HepG2 (cell line): ENCODE results near the gene DTNB. TPM values are rescaled to one million over a fixed set of nuclear protein-coding genes. Genes with fewer than 3 reads are reported as not detected.

Source experiments
- ARHGAP35 ChIP-seq: sonication (generic); formaldehyde crosslinking; IDR thresholded peaks from 2 replicates; pipeline ENCODE4 v1.9.0; 2022; ENCODE audit warnings: mild to moderate bottlenecking, inconsistent platforms, moderate library complexity, missing genetic modification reagents, borderline replicate concordance
- ARID4A ChIP-seq: sonication (generic); formaldehyde crosslinking; IDR thresholded peaks from 2 replicates; pipeline ENCODE4 v1.5.0; 2020; ENCODE audit warnings: mild to moderate bottlenecking, missing genetic modification reagents, borderline replicate concordance
- HOXA5 ChIP-seq: sonication (generic); formaldehyde crosslinking; IDR thresholded peaks from 2 replicates; pipeline ENCODE4 v1.4.0; 2020; ENCODE audit warnings: missing genetic modification reagents
- PHF8 ChIP-seq: sonication (generic); formaldehyde crosslinking; IDR thresholded peaks from 2 replicates; pipeline ENCODE4 v1.5.0; 2020; ENCODE audit warnings: missing genetic modification reagents
- PITX1 ChIP-seq: sonication (generic); formaldehyde crosslinking; IDR thresholded peaks from 2 replicates; pipeline ENCODE4 v1.5.1; 2020; ENCODE audit warnings: mild to moderate bottlenecking, missing genetic modification reagents
- RCOR2 ChIP-seq: IDR thresholded peaks from 2 replicates; pipeline ENCODE4 v1.6.1; 2016; ENCODE audit warnings: missing biosample characterization, missing genetic modification reagents
- SYNCRIP ChIP-seq: fragments of 200-400 bp; formaldehyde crosslinking; IDR thresholded peaks from 2 replicates; pipeline ENCODE4 v1.6.1; 2018; ENCODE audit warnings: mild to moderate bottlenecking, low read depth, low read length; ENCODE audit not compliant: insufficient read depth
- TEAD2 ChIP-seq: sonication (generic); formaldehyde crosslinking; IDR thresholded peaks from 2 replicates; pipeline ENCODE4 v1.9.0; 2021; ENCODE audit warnings: missing genetic modification reagents
- THAP7 ChIP-seq: sonication (generic); formaldehyde crosslinking; IDR thresholded peaks from 2 replicates; pipeline ENCODE4 v1.8.1; 2023; ENCODE audit warnings: mild to moderate bottlenecking, missing genetic modification reagents
- ZNF234 ChIP-seq: sonication (generic); formaldehyde crosslinking; conservative IDR thresholded peaks from 2 replicates; pipeline ENCODE4 v1.5.1; 2020; ENCODE audit warnings: mild to moderate bottlenecking, missing genetic modification reagents
- polyA plus RNA-seq, 8 experiments: library from polyadenylated mRNA; depleted of rRNA in 3 of 8; stranded (reverse) in 7 of 8; unstranded in 1 of 8; fragments of >200 nt; fragmentation: Illumina TruSeq in 4 of 8; extraction: Trizol in 4 of 8; gene quantifications; 2 replicates each; pipeline versions ENCODE4 v1.2.1 to v1.2.3, GENCODE V29; 2011 to 2016; ENCODE audit warnings: low read depth in 4 of 8, missing spikeins in 1 of 8, mixed read lengths in 1 of 8; ENCODE audit not compliant: insufficient read depth in 1 of 8
- total RNA-seq, 5 experiments: library from RNA; depleted of rRNA; stranded (reverse); fragments of >200 nt; fragmentation: Illumina TruSeq; extraction: Trizol; gene quantifications; 2 replicates each; pipeline ENCODE4 v1.2.3, GENCODE V29; 2016; ENCODE audit warnings: low read depth in 1 of 5
- TF ChIP-seq, protein P1 (sequence below): sonication (generic); formaldehyde crosslinking; IDR thresholded peaks from 2 replicates; pipeline ENCODE4 v1.9.0; 2021; ENCODE audit warnings: missing genetic modification reagents, mild to moderate bottlenecking, borderline replicate concordance
- TF ChIP-seq, protein P2 (sequence below): sonication (generic); formaldehyde crosslinking; IDR thresholded peaks from 2 replicates; pipeline ENCODE4 v1.9.0; 2022; ENCODE audit warnings: missing genetic modification reagents, mild to moderate bottlenecking, borderline replicate concordance
- TF ChIP-seq, protein P3 (sequence below): sonication (generic); formaldehyde crosslinking; IDR thresholded peaks from 2 replicates; pipeline ENCODE4 v1.8.1; 2023; ENCODE audit warnings: mild to moderate bottlenecking, moderate library complexity, missing genetic modification reagents
- TF ChIP-seq, protein P4 (sequence below): IDR thresholded peaks from 2 replicates; pipeline ENCODE4 v1.6.1; 2016; ENCODE audit warnings: low read depth, control low read depth
- TF ChIP-seq, protein P5 (sequence below): sonication (generic); formaldehyde crosslinking; IDR thresholded peaks from 2 replicates; pipeline ENCODE4 v1.4.0; 2020; ENCODE audit warnings: mild to moderate bottlenecking, low read depth, missing genetic modification reagents

Gene DTNB
- total and polyA plus RNA-seq, 2 of the 13 experiments (the other 11 are each of a cell fraction or from before 2014, with no cell fraction given), result 14.4 to 23.9 TPM

GRCh38 chr2:25673300-25674076 lies at the start of gene DTNB (continued):
- TF ChIP-seq, protein P1, sequence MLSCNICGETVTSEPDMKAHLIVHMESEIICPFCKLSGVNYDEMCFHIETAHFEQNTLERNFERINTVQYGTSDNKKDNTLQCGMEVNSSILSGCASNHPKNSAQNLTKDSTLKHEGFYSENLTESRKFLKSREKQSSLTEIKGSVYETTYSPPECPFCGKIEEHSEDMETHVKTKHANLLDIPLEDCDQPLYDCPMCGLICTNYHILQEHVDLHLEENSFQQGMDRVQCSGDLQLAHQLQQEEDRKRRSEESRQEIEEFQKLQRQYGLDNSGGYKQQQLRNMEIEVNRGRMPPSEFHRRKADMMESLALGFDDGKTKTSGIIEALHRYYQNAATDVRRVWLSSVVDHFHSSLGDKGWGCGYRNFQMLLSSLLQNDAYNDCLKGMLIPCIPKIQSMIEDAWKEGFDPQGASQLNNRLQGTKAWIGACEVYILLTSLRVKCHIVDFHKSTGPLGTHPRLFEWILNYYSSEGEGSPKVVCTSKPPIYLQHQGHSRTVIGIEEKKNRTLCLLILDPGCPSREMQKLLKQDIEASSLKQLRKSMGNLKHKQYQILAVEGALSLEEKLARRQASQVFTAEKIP (CRISPR knock-in tag), result no peak
- TF ChIP-seq SYNCRIP (no peak), PITX1 (no peak; the same call in 1 of the 2 replicates), ZNF234 (CRISPR knock-in tag) (no peak), HOXA5 (no peak; the same call in 1 of the 2 replicates), PHF8 (peak; percentile 78), RCOR2 (CRISPR knock-in tag) (no peak), THAP7 (CRISPR knock-in tag) (no peak), ARHGAP35 (CRISPR knock-in tag) (no peak; the same call in 1 of the 2 replicates), ARID4A (CRISPR knock-in tag) (peak; percentile 78), TEAD2 (CRISPR knock-in tag) (no peak)
- TF ChIP-seq, protein P2, sequence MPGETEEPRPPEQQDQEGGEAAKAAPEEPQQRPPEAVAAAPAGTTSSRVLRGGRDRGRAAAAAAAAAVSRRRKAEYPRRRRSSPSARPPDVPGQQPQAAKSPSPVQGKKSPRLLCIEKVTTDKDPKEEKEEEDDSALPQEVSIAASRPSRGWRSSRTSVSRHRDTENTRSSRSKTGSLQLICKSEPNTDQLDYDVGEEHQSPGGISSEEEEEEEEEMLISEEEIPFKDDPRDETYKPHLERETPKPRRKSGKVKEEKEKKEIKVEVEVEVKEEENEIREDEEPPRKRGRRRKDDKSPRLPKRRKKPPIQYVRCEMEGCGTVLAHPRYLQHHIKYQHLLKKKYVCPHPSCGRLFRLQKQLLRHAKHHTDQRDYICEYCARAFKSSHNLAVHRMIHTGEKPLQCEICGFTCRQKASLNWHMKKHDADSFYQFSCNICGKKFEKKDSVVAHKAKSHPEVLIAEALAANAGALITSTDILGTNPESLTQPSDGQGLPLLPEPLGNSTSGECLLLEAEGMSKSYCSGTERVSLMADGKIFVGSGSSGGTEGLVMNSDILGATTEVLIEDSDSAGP (CRISPR knock-in tag), result peak; percentile 64
- TF ChIP-seq, protein P3, sequence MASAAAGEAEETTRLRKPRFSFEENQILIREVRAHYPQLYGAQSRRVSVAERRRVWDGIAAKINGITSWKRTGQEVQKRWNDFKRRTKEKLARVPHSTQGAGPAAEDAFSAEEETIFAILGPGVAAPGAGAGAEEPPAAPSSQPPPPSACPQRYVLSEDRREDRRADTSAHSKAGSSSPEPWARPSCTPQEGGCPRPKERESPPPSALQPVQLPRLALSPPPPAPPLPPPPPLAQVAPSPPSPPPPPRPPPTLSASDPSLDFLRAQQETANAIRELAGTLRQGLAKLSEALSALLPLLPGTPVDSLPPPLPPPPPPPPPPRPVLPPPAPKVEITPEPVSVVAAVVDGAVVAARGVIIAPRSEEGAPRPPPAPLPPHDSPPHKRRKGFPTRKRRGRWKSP (CRISPR knock-in tag), result no peak; the same call in 1 of the 2 replicates
- TF ChIP-seq, protein P4, sequence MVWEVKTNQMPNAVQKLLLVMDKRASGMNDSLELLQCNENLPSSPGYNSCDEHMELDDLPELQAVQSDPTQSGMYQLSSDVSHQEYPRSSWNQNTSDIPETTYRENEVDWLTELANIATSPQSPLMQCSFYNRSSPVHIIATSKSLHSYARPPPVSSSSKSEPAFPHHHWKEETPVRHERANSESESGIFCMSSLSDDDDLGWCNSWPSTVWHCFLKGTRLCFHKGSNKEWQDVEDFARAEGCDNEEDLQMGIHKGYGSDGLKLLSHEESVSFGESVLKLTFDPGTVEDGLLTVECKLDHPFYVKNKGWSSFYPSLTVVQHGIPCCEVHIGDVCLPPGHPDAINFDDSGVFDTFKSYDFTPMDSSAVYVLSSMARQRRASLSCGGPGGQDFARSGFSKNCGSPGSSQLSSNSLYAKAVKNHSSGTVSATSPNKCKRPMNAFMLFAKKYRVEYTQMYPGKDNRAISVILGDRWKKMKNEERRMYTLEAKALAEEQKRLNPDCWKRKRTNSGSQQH (CRISPR knock-in tag), result no peak
- TF ChIP-seq, protein P5, sequence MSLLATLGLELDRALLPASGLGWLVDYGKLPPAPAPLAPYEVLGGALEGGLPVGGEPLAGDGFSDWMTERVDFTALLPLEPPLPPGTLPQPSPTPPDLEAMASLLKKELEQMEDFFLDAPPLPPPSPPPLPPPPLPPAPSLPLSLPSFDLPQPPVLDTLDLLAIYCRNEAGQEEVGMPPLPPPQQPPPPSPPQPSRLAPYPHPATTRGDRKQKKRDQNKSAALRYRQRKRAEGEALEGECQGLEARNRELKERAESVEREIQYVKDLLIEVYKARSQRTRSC (CRISPR knock-in tag), result no peak
